SK-N-SH treated with all-trans-retinoic acid at 6 μM for 48 hours (cell line): ENCODE measurements around the gene SYNGR3.
"Not testable (repeated sequence)": the region's sequence is repeated elsewhere in the genome, so short reads cannot be mapped to it uniquely, and the experiment has no call there.

ENCODE experiments used
- ATAC-seq: fragments of 200-7000 bp; cut with Tn5 transposase; 3 replicates; pipeline ENCODE4 v1.9.1; 2020; ENCODE audit warnings: mild to moderate bottlenecking, moderate library complexity
- ARNTL ChIP-seq: fragments of 450-650 bp; formaldehyde crosslinking; IDR thresholded peaks from 2 replicates; pipeline ENCODE4 v1.5.0; 2020; ENCODE audit warnings: low read depth, mild to moderate bottlenecking, moderate library complexity, borderline replicate concordance
- BACH2 ChIP-seq: fragments of 250-450 bp; sonication (Bioruptor Pico); IDR thresholded peaks from 2 replicates; pipeline ENCODE4 v1.9.0; 2021; ENCODE audit warnings: mild to moderate bottlenecking, borderline replicate concordance
- CSDC2 ChIP-seq: fragments of 250-450 bp; sonication (Bioruptor Pico); IDR thresholded peaks from 2 replicates; pipeline ENCODE4 v1.5.0; 2020; ENCODE audit warnings: mild to moderate bottlenecking, moderate library complexity
- ESRRG ChIP-seq: fragments of 250-450 bp; sonication (Bioruptor Pico); IDR thresholded peaks from 2 replicates; pipeline ENCODE4 v1.6.1; 2021; ENCODE audit warnings: mild to moderate bottlenecking
- GLIS3 ChIP-seq: fragments of 250-450 bp; sonication (Bioruptor Pico); IDR thresholded peaks from 2 replicates; pipeline ENCODE4 v1.5.0; 2020; ENCODE audit warnings: mild to moderate bottlenecking, moderate library complexity
- OSR1 ChIP-seq: fragments of 250-450 bp; sonication (Bioruptor Pico); IDR thresholded peaks from 2 replicates; pipeline ENCODE4 v1.8.0; 2022; ENCODE audit warnings: moderate library complexity, mild to moderate bottlenecking, inconsistent platforms
- POU6F1 ChIP-seq: fragments of 250-450 bp; sonication (Bioruptor Pico); IDR thresholded peaks from 2 replicates; pipeline ENCODE4 v1.8.0; 2021; ENCODE audit warnings: low read depth, mild to moderate bottlenecking, moderate library complexity, borderline replicate concordance
- RARB ChIP-seq: fragments of 250-450 bp; sonication (Bioruptor Pico); IDR thresholded peaks from 2 replicates; pipeline ENCODE4 v1.8.0; 2021; ENCODE audit warnings: mild to moderate bottlenecking, moderate library complexity
- SNAI2 ChIP-seq: fragments of 250-450 bp; sonication (Bioruptor Pico); IDR thresholded peaks from 2 replicates; pipeline ENCODE4 v1.5.0; 2020; ENCODE audit warnings: mild to moderate bottlenecking, moderate library complexity
- TCF4 ChIP-seq: fragments of 250-450 bp; sonication (Bioruptor Pico); IDR thresholded peaks from 2 replicates; pipeline ENCODE4 v1.8.0; 2021; ENCODE audit warnings: mild to moderate bottlenecking, moderate library complexity, borderline replicate concordance
- TSHZ2 ChIP-seq: fragments of 250-450 bp; sonication (Bioruptor Pico); IDR thresholded peaks from 2 replicates; pipeline ENCODE4 v1.5.0; 2020; ENCODE audit warnings: mild to moderate bottlenecking, moderate library complexity
- ZC3H10 ChIP-seq: fragments of 250-450 bp; sonication (Bioruptor Pico); IDR thresholded peaks from 2 replicates; pipeline ENCODE4 v1.5.1; 2021; ENCODE audit warnings: mild to moderate bottlenecking, moderate library complexity
- ZFP3 ChIP-seq: fragments of 250-450 bp; sonication (Bioruptor Pico); IDR thresholded peaks from 2 replicates; pipeline ENCODE4 v1.5.0; 2020; ENCODE audit warnings: mild to moderate bottlenecking, moderate library complexity
- ZFP30 ChIP-seq: fragments of 450-650 bp; formaldehyde crosslinking; IDR thresholded peaks from 2 replicates; pipeline ENCODE4 v1.5.0; 2022; ENCODE audit warnings: mild to moderate bottlenecking, moderate library complexity
- ZNF565 ChIP-seq: fragments of 450-650 bp; formaldehyde crosslinking; conservative IDR thresholded peaks from 2 replicates; pipeline ENCODE4 v1.5.0; 2020; ENCODE audit warnings: low read depth, mild to moderate bottlenecking, moderate library complexity
- ZNF70 ChIP-seq: fragments of 450-650 bp; formaldehyde crosslinking; IDR thresholded peaks from 2 replicates; pipeline ENCODE4 v1.5.0; 2020; ENCODE audit warnings: mild to moderate bottlenecking, moderate library complexity
- ZNF8 ChIP-seq: fragments of 450-650 bp; formaldehyde crosslinking; IDR thresholded peaks from 2 replicates; pipeline ENCODE4 v1.5.0; 2020; ENCODE audit warnings: mild to moderate bottlenecking, moderate library complexity
- TF ChIP-seq, protein P1 (sequence below): fragments of 250-450 bp; sonication (Bioruptor Pico); IDR thresholded peaks from 2 replicates; pipeline ENCODE4 v1.5.1; 2020; ENCODE audit warnings: low read depth, mild to moderate bottlenecking, moderate library complexity

SYNGR3 gene

DNA sequence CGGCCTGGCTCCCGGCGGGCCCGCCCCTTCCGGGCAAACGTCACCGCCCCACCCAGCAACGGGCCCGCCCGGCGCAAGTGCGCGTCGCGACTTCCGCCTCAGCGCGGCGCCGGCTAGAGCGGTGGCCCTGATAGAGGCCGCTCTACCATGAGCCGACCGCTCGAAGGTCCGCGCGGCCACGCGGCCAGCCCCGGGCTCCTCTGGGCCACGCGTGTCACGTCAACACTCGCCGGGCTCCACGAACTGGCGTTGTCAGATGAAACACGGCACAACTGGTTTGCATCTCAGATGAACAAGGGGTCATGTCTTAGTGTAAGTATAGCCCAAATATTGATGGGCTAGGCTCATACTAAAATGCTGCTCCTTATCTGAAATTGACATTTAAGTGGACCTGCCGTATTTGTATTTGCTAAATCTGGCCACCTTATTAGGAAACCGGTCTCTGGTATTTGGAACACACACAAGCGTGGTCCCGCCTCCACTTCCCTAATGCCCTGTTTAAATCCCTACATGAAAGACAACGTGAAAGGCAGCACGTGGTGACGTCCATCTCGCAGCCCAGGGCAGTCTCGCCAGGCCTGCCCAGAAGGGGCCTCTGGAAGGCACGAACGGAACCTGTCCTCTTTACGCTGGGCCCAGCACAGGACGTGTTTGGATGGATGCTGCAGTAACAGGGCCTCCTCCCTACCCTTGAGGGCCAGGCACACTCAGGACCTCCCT lies 20.2 kb downstream of the SYNGR3 start, which contains the start of gene ZNF598:
TSS of gene ZNF598 (minus strand) at position 31 of the 720 bp plus-strand sequence.
- no peak for TF ChIP-seq RARB (CRISPR knock-in tag)
- TF ChIP-seq ZNF8 (CRISPR knock-in tag) = no peak
- no peak for TF ChIP-seq ZFP30 (CRISPR knock-in tag)
- TF ChIP-seq TCF4 (CRISPR knock-in tag) = no peak
- no peak for TF ChIP-seq ZNF70
- TF ChIP-seq SNAI2 (CRISPR knock-in tag) = peak; percentile 57; the same call in 1 of the 2 replicates
- peak; percentile 71 for TF ChIP-seq TSHZ2 (CRISPR knock-in tag)
- no peak for TF ChIP-seq OSR1 (CRISPR knock-in tag)
- TF ChIP-seq, protein P1, sequence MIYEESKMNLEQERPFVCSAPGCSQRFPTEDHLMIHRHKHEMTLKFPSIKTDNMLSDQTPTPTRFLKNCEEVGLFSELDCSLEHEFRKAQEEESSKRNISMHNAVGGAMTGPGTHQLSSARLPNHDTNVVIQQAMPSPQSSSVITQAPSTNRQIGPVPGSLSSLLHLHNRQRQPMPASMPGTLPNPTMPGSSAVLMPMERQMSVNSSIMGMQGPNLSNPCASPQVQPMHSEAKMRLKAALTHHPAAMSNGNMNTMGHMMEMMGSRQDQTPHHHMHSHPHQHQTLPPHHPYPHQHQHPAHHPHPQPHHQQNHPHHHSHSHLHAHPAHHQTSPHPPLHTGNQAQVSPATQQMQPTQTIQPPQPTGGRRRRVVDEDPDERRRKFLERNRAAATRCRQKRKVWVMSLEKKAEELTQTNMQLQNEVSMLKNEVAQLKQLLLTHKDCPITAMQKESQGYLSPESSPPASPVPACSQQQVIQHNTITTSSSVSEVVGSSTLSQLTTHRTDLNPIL = no peak
- peak; percentile 33; the same call in 1 of the 2 replicates for TF ChIP-seq ZFP3
- TF ChIP-seq BACH2 (CRISPR knock-in tag) = no peak
- peak; percentile 75; the same call in 1 of the 2 replicates for TF ChIP-seq CSDC2 (CRISPR knock-in tag)
- TF ChIP-seq ZNF565 (CRISPR knock-in tag) = no peak
- TF ChIP-seq GLIS3 (CRISPR knock-in tag) = no peak
- no peak for TF ChIP-seq ESRRG (CRISPR knock-in tag)
- no peak for TF ChIP-seq ZC3H10 (CRISPR knock-in tag)
- TF ChIP-seq POU6F1 (CRISPR knock-in tag) = no peak
- TF ChIP-seq ARNTL = no peak
- peak; percentile 93 for ATAC-seq

GRCh38 chr16:2011726-2012125 lies 22.0 kb downstream of the SYNGR3 start:
- not testable (repeated sequence) for ATAC-seq

GRCh38 chr16:2013527-2013926 lies 23.8 kb downstream of the SYNGR3 start:
- ATAC-seq = no peak

More at GRCh38 chr16:2013527-2013926, 23.8 kb downstream of the SYNGR3 start:
- TF ChIP-seq ZC3H10 (CRISPR knock-in tag) (no peak), RARB (CRISPR knock-in tag) (no peak), ESRRG (CRISPR knock-in tag) (no peak), POU6F1 (CRISPR knock-in tag) (no peak), SNAI2 (CRISPR knock-in tag) (no peak), ZNF8 (CRISPR knock-in tag) (no peak), ZFP3 (no peak), ARNTL (no peak), TCF4 (CRISPR knock-in tag) (no peak), CSDC2 (CRISPR knock-in tag) (no peak)
